Heart right ventricle (tissue), 16 donors: ENCODE measurements around the gene NAA11. TPM values are rescaled to one million over a fixed set of nuclear protein-coding genes. Genes with fewer than 3 reads are reported as not detected.

Source experiments
- ATAC-seq, 8 donors: fragments of 200-7000 bp; cut with Tn5 transposase; one replicate each; pipeline ENCODE4 v1.9.1; 2020; ENCODE audit warnings: mild to moderate bottlenecking in 8 of 8, moderate library complexity in 8 of 8, moderate number of reproducible peaks in 1 of 8
- DNase-seq, 2 donors: peaks; one replicate each; pipeline ENCODE4 v3.0.0-alpha.2; 2020
- H3K27ac ChIP-seq, 10 donors: fragments of 200-600 bp; sonication (generic) in 2 of 10; one replicate each; pipeline versions ENCODE4 v1.5.0 to v1.8.0; 2020 to 2022; ENCODE audit warnings: mild to moderate bottlenecking in 3 of 10
- H3K27me3 ChIP-seq, 7 donors: fragments of 200-600 bp; one replicate each; pipeline ENCODE4 v1.8.0; 2021 to 2022; ENCODE audit warnings: mild to moderate bottlenecking in 2 of 7
- H3K36me3 ChIP-seq, 9 donors: fragments of 200-600 bp; sonication (generic) in 1 of 9; one replicate each; pipeline versions ENCODE4 v1.5.0 to v1.8.0; 2020 to 2022; ENCODE audit warnings: mild to moderate bottlenecking in 2 of 9
- H3K4me1 ChIP-seq, 9 donors: fragments of 200-600 bp; sonication (generic) in 1 of 9; one replicate each; pipeline versions ENCODE4 v1.5.0 to v1.8.0; 2020 to 2022; ENCODE audit warnings: mild to moderate bottlenecking in 4 of 9
- H3K4me3 ChIP-seq, 10 donors: fragments of 200-600 bp; sonication (generic) in 2 of 10; one replicate each; pipeline versions ENCODE4 v1.5.0 to v1.8.0; 2020 to 2022; ENCODE audit warnings: mild to moderate bottlenecking in 7 of 10, moderate library complexity in 2 of 10
- H3K9me3 ChIP-seq, 11 donors: fragments of 200-600 bp in 10 of 11; sonication (generic) in 2 of 11; one replicate each; pipeline versions ENCODE4 v1.5.0 to v1.8.0; 2013 to 2022; ENCODE audit warnings: mild to moderate bottlenecking in 2 of 11, control low read depth in 1 of 11, moderate library complexity in 1 of 11
- WGBS, 2 donors: extraction: QIAGEN DNeasy Blood & Tissue Kit; methylation state at CpG; one replicate each; pipeline ENCODE4 v1.1.7; 2013; ENCODE audit warnings: inconsistent platforms in 1 of 2; 5-methylcytosine and 5-hydroxymethylcytosine counted together
- intact Hi-C, 10 donors: fragments of 100-400 bp; cut with DNase I; formaldehyde crosslinking; loops; one replicate each; pipeline versions ENCODE4 v1.11.1 to v1.14.2; 2022
- polyA plus RNA-seq, 2 donors: library from polyadenylated mRNA; stranded (reverse); fragments of 200-250 nt; gene quantifications; one replicate each; pipeline ENCODE4 v1.2.3, GENCODE V29; 2013
- total RNA-seq, 10 donors: library from RNA; stranded (reverse); fragmentation: NEBNext Ultra II Directional in 3 of 10; extraction: Animal tissue kit (Norgen Biotek cat#: 25700) in 3 of 10; gene quantifications; one replicate each; pipeline versions ENCODE4 v1.2.1 to v1.2.4, GENCODE V29; 2021 to 2023
- TF ChIP-seq, protein P1 (sequence below), 9 donors: fragments of 200-600 bp; sonication (generic) in 2 of 9; IDR thresholded peaks; one replicate each; pipeline versions ENCODE4 v1.5.0 to v1.8.0; 2021 to 2022; ENCODE audit warnings: antibody characterized with exemption in 9 of 9, mild to moderate bottlenecking in 5 of 9, moderate library complexity in 1 of 9
- donor health status: Arrhythmogenic right ventricular cardiomyopathy.
- donor health status: ischemic (EF 13 %, LVEDD 7.1; RV severe dilation, severe dysfunction).
- donor health status: healthy with polysubstance abuse.
- donor health status: DM: no; HTN: yes; CAD: no.
- donor health status: DM: no; HTN: no; CAD: no.
- donor health status: ischemic (EF 25% LVEDD 6.9; RV normal size, moderate dysfunction).
- donor health status: ischemic (EF 25% LVEDD 5.7; RV mildly dilated, moderate dysfunction).
- donor health status: healthy.
- donor health status: DM: yes; HTN: yes; CAD: no.
- donor health status: Ischemic cardiomyopathy.
- donor health status: ischemic (EF 35%, LVEDD 5.7; RV mildly dilated, moderate dysfunction).
- donor health status: nonischemic (EF 11% LVEDD 7.7; RV severe dilation, severe dysfunction).
- donor health status: DM: yes; HTN: yes; CAD: no.
- donor health status: PGD.
- donor health status: ischemic (EF 29% LVEDD 5.4; RV normal size, mild dysfunction).
- donor health status: nonischemic (EF 23%, LVEDD 6.1; RV moderate dilation, normal function).

The NAA11 gene
- total and polyA plus RNA-seq, 12 donors: not detected

DNA sequence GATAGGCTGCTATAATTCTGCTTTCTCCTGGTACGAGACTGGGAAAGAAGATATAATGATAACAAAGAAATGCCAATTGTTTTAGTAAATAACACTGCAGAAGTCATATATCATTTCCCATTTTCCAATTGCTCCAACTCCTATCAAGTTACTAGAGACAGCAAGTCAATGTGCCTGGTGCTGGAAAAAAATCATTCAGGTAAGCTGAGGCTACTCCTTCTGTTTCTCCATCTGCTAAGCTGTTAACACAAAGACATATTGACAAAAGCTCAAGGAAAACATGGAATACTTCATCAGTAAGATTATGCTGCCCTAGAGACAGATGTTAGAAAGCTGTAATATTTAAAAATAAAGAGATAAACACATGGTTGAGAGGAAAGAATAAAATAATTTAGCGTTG, 10.0 kb downstream of the NAA11 start:
- intact Hi-C loops: no loop called here
- DNase-seq (no peak), ATAC-seq (no peak)
- Histone ChIP-seq H3K4me3 (no peak overlapping the region), H3K36me3 (no peaks in the 10 kb centered on the region), H3K9me3 (no peaks in the 10 kb centered on the region), H3K27ac (no peak overlapping the region), H3K27me3 (no peaks in the 10 kb centered on the region), H3K4me1 (no peaks in the 10 kb centered on the region)
- WGBS, 2 donors: 76 to 77% methylated on average over 2 of the region's 2 CpGs
- TF ChIP-seq, protein P1, sequence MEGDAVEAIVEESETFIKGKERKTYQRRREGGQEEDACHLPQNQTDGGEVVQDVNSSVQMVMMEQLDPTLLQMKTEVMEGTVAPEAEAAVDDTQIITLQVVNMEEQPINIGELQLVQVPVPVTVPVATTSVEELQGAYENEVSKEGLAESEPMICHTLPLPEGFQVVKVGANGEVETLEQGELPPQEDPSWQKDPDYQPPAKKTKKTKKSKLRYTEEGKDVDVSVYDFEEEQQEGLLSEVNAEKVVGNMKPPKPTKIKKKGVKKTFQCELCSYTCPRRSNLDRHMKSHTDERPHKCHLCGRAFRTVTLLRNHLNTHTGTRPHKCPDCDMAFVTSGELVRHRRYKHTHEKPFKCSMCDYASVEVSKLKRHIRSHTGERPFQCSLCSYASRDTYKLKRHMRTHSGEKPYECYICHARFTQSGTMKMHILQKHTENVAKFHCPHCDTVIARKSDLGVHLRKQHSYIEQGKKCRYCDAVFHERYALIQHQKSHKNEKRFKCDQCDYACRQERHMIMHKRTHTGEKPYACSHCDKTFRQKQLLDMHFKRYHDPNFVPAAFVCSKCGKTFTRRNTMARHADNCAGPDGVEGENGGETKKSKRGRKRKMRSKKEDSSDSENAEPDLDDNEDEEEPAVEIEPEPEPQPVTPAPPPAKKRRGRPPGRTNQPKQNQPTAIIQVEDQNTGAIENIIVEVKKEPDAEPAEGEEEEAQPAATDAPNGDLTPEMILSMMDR (IDR thresholded peaks at IDR 0.05): no peak

DNA sequence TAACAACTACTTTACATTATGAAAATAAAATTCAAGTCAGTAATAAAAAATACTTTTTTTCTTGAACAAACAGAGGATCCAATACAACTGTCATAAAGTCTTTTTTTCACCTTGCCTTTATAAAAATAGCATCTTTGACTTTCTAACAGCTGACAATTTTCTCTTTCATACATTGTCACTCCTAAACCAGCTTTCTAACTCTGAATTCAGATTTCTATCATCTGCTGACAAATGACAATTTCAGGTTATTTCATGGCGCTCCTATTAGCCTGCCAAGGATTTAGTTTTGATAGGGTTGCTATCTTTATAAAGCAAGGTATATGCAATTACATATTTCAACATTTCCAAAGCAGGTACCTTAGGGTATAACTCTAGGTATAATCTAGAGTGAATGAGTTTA, 14.6 kb downstream of the NAA11 start:
- no peak for ATAC-seq
- WGBS, 2 donors: 89 to 93% methylated on average over 1 of the region's 1 CpG
- intact Hi-C loops: no loop called here

DNA sequence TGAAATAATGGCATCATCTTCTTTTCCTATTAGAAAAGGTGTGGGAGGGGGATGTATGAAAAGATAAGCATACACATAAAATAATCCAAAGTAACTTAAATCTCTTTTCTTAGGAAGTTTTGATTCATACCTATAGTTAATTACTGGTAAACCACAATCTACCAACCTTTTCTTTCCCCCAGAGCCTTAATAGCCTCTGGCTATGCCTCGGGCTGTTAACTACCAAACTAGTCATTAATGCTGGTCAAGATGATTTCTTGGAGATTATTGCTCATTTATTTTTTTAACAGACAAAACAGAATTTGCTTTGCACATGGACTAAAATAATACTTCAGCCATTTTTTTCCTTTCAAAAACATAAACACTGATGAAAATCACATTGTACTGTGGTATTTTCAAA, 16.9 kb downstream of the NAA11 start:
- no peaks in the 10 kb centered on the region for H3K36me3 ChIP-seq
- intact Hi-C loops: no loop called here
- H3K27ac ChIP-seq: no peak overlapping the region
- DNase-seq (no peak), ATAC-seq (no peak)
- no peaks in the 10 kb centered on the region for H3K4me1 ChIP-seq
- H3K9me3 ChIP-seq: no peaks in the 10 kb centered on the region
- TF ChIP-seq, protein P1 (IDR thresholded peaks at IDR 0.05): no peak
- H3K4me3 ChIP-seq: no peak overlapping the region
- H3K27me3 ChIP-seq: no peaks in the 10 kb centered on the region
- WGBS, 2 donors: 92 to 93% methylated on average over 1 of the region's 1 CpG

More for the DNA sequence above, 14.6 kb downstream of the NAA11 start:
- Histone ChIP-seq H3K36me3 (no peaks in the 10 kb centered on the region), H3K4me3 (no peak overlapping the region), H3K27me3 (no peaks in the 10 kb centered on the region), H3K9me3 (no peaks in the 10 kb centered on the region), H3K27ac (no peak overlapping the region), H3K4me1 (no peaks in the 10 kb centered on the region)
- no peak for DNase-seq
- TF ChIP-seq, protein P1 (IDR thresholded peaks at IDR 0.05): no peak

DNA sequence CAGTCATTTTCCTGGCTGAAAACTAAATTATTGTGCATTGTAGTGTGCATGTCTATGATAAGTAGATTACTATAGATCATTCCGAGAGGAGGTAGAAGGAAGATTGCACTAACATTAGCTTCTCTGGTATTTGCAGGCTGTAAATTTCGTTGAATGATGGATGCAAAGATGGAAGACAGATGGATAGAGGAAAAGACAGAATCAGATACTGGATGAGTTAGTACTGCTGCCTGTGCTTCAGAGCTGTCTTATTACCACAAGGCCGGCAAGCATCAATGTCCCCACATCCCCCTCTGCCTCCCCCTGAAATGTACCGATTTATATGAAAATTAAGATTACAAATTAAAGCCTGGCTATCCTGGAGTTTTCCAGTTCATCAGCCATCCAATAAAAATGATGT, 17.7 kb downstream of the NAA11 start:
- TF ChIP-seq, protein P1 (IDR thresholded peaks at IDR 0.05): no peak
- Histone ChIP-seq H3K27me3 (no peaks in the 10 kb centered on the region), H3K9me3 (no peaks in the 10 kb centered on the region), H3K4me1 (no peaks in the 10 kb centered on the region), H3K4me3 (no peak overlapping the region), H3K36me3 (no peaks in the 10 kb centered on the region), H3K27ac (no peak overlapping the region)
- DNase-seq (no peak), ATAC-seq (no peak)
- intact Hi-C loops: no loop called here
- WGBS, 2 donors: 83 to 87% methylated on average over 4 of the region's 4 CpGs

DNA sequence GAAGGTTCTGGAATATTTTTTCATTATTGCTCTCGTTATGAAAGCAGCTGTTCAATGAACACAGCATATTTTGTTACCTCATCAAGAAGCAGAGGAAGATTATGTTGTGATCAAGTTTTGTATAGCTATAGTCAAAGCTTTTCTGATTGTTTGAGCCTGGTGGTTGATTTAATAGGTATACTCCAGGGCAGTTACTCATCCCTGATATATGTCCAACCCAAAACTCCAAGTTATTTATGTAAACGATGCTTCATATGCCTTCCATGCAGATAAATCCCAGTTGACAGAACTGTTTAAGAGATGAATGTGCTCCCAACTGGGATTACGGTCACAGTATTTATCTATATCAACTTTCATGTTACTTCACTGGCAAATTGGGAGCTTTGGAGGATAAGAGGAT, 19.1 kb downstream of the NAA11 start:
- intact Hi-C loops: no loop called here
- no peaks in the 10 kb centered on the region for H3K4me1 ChIP-seq
- WGBS, 2 donors: 76 to 85% methylated on average over 3 of the region's 3 CpGs

More for the DNA sequence above, 19.1 kb downstream of the NAA11 start:
- TF ChIP-seq, protein P1 (IDR thresholded peaks at IDR 0.05): no peak
- Histone ChIP-seq H3K27ac (no peak overlapping the region), H3K9me3 (no peaks in the 10 kb centered on the region), H3K4me3 (no peak overlapping the region), H3K27me3 (no peaks in the 10 kb centered on the region), H3K36me3 (no peaks in the 10 kb centered on the region)
- DNase-seq (no peak), ATAC-seq (no peak)
